CD4-positive, alpha-beta T cell (primary cell): ENCODE measurements around the gene LRRFIP2. TPM values are rescaled to one million over a fixed set of nuclear protein-coding genes. Genes with fewer than 3 reads are reported as not detected.

Experiments used
- ATAC-seq: fragments of 200-7000 bp; cut with Tn5 transposase; one replicate; pipeline ENCODE4 v1.10.0; 2022; ENCODE audit warnings: mild to moderate bottlenecking; ENCODE audit not compliant: poor library complexity
- CTCF ChIA-PET: fragments of 350-600 bp; sonication (Branson Sonifier 250); formaldehyde crosslinking; loops from one replicate; lab custom pipeline; 2021; ENCODE audit warnings: antibody characterized with exemption, inconsistent platforms; lab: Charles Lee
- POLR2A ChIA-PET: fragments of 350-600 bp; sonication (Branson Sonifier 250); formaldehyde crosslinking; loops from one replicate; lab custom pipeline; 2021; ENCODE audit warnings: antibody characterized with exemption, inconsistent platforms; lab: Charles Lee
- DNase-seq, 14 experiments: peaks; one replicate each; pipeline ENCODE4 v3.0.0-alpha.2; 2013 to 2020; ENCODE audit warnings: mixed read lengths in 2 of 14
- H3K27ac ChIP-seq, 2 donors: one replicate each; pipeline versions ENCODE4 v1.5.1 to v1.7.0; 2013; ENCODE audit warnings: low read length in 2 of 2, low read depth in 1 of 2, mild to moderate bottlenecking in 1 of 2
- H3K27me3 ChIP-seq, 2 experiments: 1 replicate in 1 of 2; 2 replicates in 1 of 2; pipeline versions ENCODE4 v1.6.1 to v1.7.0; 2013; ENCODE audit warnings: low read length in 2 of 2, control low read depth in 1 of 2, mild to moderate bottlenecking in 1 of 2, moderate library complexity in 1 of 2; ENCODE audit not compliant: insufficient read depth in 2 of 2, control insufficient read depth in 1 of 2
- H3K36me3 ChIP-seq: one replicate; pipeline ENCODE4 v1.6.1; 2013; ENCODE audit warnings: low read length, control low read depth; ENCODE audit not compliant: insufficient read depth
- H3K4me1 ChIP-seq: one replicate; pipeline ENCODE4 v1.6.1; 2013; ENCODE audit warnings: low read length, control low read depth; ENCODE audit not compliant: insufficient read depth
- H3K4me3 ChIP-seq: one replicate; pipeline ENCODE4 v1.5.1; 2013; ENCODE audit warnings: mild to moderate bottlenecking, low read length, moderate library complexity
- H3K9me3 ChIP-seq, 2 experiments: 1 replicate in 1 of 2; 2 replicates in 1 of 2; pipeline versions ENCODE4 v1.6.1 to v1.7.0; 2013; ENCODE audit warnings: low read length in 2 of 2, mild to moderate bottlenecking in 2 of 2, control low read depth in 1 of 2, moderate library complexity in 1 of 2; ENCODE audit not compliant: control insufficient read depth in 1 of 2, insufficient read depth in 1 of 2
- H3K27ac Mint-ChIP-seq: one replicate; pipeline ENCODE4 v1.8.0; 2020; ENCODE audit warnings: mixed read lengths
- H3K27me3 Mint-ChIP-seq: one replicate; pipeline ENCODE4 v1.8.0; 2021; ENCODE audit warnings: mixed read lengths
- H3K36me3 Mint-ChIP-seq: one replicate; pipeline ENCODE4 v1.8.0; 2021; ENCODE audit warnings: low read depth, mixed read lengths
- H3K4me1 Mint-ChIP-seq: one replicate; pipeline ENCODE4 v1.8.0; 2021; ENCODE audit warnings: low read depth, mixed read lengths
- H3K4me3 Mint-ChIP-seq: one replicate; pipeline ENCODE4 v1.8.0; 2020; ENCODE audit warnings: mild to moderate bottlenecking, mixed read lengths
- H3K9me3 Mint-ChIP-seq: one replicate; pipeline ENCODE4 v1.8.0; 2020; ENCODE audit warnings: mixed read lengths
- intact Hi-C, 2 experiments: fragments of 100-400 bp; cut with DNase I in 1 of 2; cut with micrococcal nuclease in 1 of 2; formaldehyde crosslinking; loops; one replicate each; pipeline versions ENCODE4 v1.15.1 to v1.9.0; 2023 to 2025; cut with DNase I, micrococcal nuclease
- total RNA-seq, 174 experiments: library from RNA in 2 of 174; stranded (reverse) in 2 of 174; gene quantifications; one replicate each; pipeline ENCODE4 v1.2.3 and lab custom pipeline; 2021 to 2026
- TF ChIP-seq, protein P1 (sequence below): fragments of 200-600 bp; IDR thresholded peaks from one replicate; pipeline ENCODE4 v1.8.0; 2022; ENCODE audit warnings: antibody characterized with exemption, mild to moderate bottlenecking

Gene LRRFIP2
- total RNA-seq, 2 experiments from 2014 or later = 34.2 to 34.8 TPM

DNA sequence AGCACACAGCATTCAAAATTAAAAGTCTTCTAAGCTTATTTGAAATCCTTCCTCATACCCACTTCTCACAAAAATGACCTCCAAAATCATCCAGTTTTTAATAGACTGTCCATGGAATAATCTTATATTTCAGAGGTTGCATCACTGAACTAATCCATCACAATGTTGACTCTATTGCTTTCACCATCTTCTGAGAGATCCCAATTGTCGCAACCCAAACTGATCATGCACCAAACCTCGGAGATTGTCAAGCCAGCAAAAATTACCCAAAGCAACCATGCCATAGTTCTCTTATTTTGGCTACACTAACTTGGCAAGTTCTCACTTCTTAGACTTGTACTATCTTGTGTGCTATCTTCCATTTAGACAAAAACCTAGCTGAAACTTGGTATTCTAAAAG lies 75.5 kb downstream of the LRRFIP2 start:
- no peak for ATAC-seq
- no peak for DNase-seq
- H3K9me3 ChIP-seq = no peaks in the 10 kb centered on the region
- H3K36me3 ChIP-seq = no peaks in the 10 kb centered on the region
- no peak overlapping the region for H3K4me3 ChIP-seq
- Mint-ChIP-seq H3K36me3 (peaks cover 23% of the 10 kb centered on the region), H3K4me3 (no peak overlapping the region), H3K27ac (no peak overlapping the region), H3K4me1 (no peaks in the 10 kb centered on the region), H3K9me3 (no peaks in the 10 kb centered on the region), H3K27me3 (no peaks in the 10 kb centered on the region)
- ChIA-PET CTCF (no interaction called here), POLR2A (no interaction called here)
- intact Hi-C loops = no loop called here
- TF ChIP-seq, protein P1, sequence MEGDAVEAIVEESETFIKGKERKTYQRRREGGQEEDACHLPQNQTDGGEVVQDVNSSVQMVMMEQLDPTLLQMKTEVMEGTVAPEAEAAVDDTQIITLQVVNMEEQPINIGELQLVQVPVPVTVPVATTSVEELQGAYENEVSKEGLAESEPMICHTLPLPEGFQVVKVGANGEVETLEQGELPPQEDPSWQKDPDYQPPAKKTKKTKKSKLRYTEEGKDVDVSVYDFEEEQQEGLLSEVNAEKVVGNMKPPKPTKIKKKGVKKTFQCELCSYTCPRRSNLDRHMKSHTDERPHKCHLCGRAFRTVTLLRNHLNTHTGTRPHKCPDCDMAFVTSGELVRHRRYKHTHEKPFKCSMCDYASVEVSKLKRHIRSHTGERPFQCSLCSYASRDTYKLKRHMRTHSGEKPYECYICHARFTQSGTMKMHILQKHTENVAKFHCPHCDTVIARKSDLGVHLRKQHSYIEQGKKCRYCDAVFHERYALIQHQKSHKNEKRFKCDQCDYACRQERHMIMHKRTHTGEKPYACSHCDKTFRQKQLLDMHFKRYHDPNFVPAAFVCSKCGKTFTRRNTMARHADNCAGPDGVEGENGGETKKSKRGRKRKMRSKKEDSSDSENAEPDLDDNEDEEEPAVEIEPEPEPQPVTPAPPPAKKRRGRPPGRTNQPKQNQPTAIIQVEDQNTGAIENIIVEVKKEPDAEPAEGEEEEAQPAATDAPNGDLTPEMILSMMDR = no peak
- H3K27me3 ChIP-seq = no peaks in the 10 kb centered on the region
- no peak overlapping the region for H3K27ac ChIP-seq
- H3K4me1 ChIP-seq = no peaks in the 10 kb centered on the region

DNA sequence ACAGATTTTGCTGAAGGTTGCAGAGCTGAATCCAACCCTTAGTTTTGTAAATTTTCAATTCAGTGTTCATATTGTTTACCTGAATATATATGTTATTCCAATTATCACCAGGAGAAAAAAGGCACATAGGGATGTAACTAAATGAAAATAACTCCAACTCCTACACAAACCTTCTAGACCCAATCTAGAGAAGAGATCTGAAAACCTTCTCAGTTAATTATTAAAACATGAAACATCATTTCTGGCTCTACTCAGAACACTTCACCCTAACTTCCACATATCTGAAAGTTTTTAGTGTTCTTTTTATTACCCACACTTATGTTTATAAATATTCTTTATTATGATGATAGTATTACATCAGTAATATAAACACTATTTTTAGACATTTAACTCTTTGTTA lies 76.6 kb downstream of the LRRFIP2 start:
- H3K4me1 ChIP-seq = no peaks in the 10 kb centered on the region
- TF ChIP-seq, protein P1 = no peak
- H3K4me1 Mint-ChIP-seq = no peaks in the 10 kb centered on the region
- H3K27me3 Mint-ChIP-seq = no peaks in the 10 kb centered on the region
- no peaks in the 10 kb centered on the region for H3K27me3 ChIP-seq
- H3K36me3 Mint-ChIP-seq = peaks cover 32% of the 10 kb centered on the region
- no peak overlapping the region for H3K27ac ChIP-seq
- intact Hi-C loops = no loop called here
- no peaks in the 10 kb centered on the region for H3K9me3 Mint-ChIP-seq
- ATAC-seq (no peak), DNase-seq (no peak)
- peaks cover 4% of the 10 kb centered on the region for H3K36me3 ChIP-seq
- H3K4me3 Mint-ChIP-seq = no peak overlapping the region
- POLR2A ChIA-PET = no interaction called here
- no peak overlapping the region for H3K27ac Mint-ChIP-seq
- CTCF ChIA-PET = no interaction called here
- no peaks in the 10 kb centered on the region for H3K9me3 ChIP-seq
- no peak overlapping the region for H3K4me3 ChIP-seq

DNA sequence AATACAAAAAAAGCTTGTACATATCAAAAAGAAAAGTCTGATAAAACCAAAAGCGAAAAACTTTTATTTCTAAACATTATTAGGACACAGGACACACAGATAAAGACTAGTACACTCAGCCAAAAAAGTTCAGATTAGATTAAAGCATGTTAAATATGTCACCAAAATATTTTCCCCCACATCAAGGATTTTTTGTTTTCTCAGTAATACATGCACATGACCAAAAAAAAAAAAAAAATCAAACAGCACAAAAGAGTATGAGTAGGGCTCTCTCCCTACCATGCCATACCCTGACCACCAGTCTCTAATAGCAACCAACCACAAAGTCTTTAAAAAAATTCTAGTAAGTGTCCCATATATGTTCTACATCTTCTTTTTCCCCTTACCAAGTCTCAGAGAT lies 77.4 kb downstream of the LRRFIP2 start:
- H3K27ac ChIP-seq = no peak overlapping the region
- H3K27ac Mint-ChIP-seq = peak overlapping the region; percentile 60
- H3K36me3 ChIP-seq = peaks cover 9% of the 10 kb centered on the region
- TF ChIP-seq, protein P1 = no peak
- no peak overlapping the region for H3K4me3 Mint-ChIP-seq
- H3K27me3 ChIP-seq = no peaks in the 10 kb centered on the region
- DNase-seq (no peak), ATAC-seq (no peak)
- no peaks in the 10 kb centered on the region for H3K4me1 Mint-ChIP-seq
- peaks cover 40% of the 10 kb centered on the region for H3K36me3 Mint-ChIP-seq
- H3K27me3 Mint-ChIP-seq = no peaks in the 10 kb centered on the region
- H3K9me3 ChIP-seq = no peaks in the 10 kb centered on the region
- ChIA-PET POLR2A (no interaction called here), CTCF (no interaction called here)
- H3K4me3 ChIP-seq = no peak overlapping the region
- no peaks in the 10 kb centered on the region for H3K4me1 ChIP-seq
- intact Hi-C loops = no loop called here
- no peaks in the 10 kb centered on the region for H3K9me3 Mint-ChIP-seq
